Testis (tissue), 2 donors: ENCODE measurements around the gene WASF2.
"Not testable (repeated sequence)": the region's sequence is repeated elsewhere in the genome, so short reads cannot be mapped to it uniquely, and the experiment has no call there.

Experiments used
- CTCF ChIP-seq, 3 experiments: fragments of 450-650 bp in 2 of 3; fragments of 200-600 bp in 1 of 3; sonication (generic) in 1 of 3; IDR thresholded peaks; one replicate each; pipeline ENCODE4 v1.5.1; 2016 to 2019; ENCODE audit warnings: antibody characterized with exemption in 3 of 3, mild to moderate bottlenecking in 2 of 3, moderate library complexity in 1 of 3
- POLR2A ChIP-seq: fragments of 450-650 bp; IDR thresholded peaks from one replicate; pipeline ENCODE4 v1.6.1; 2017; ENCODE audit warnings: antibody characterized with exemption, mild to moderate bottlenecking, moderate library complexity

GRCh38 chr1:27406791-27407190 is 83.2 kb downstream of the WASF2 start:
- TF ChIP-seq POLR2A; CTCF (IDR thresholded peaks at IDR 0.05): not testable (repeated sequence)
